ENCODE data around the gene TRIM59. TPM values are rescaled to one million over a fixed set of nuclear protein-coding genes. Genes with fewer than 3 reads are reported as not detected.

The TRIM59 gene
- total RNA-seq, 2 experiments from 2014 or later: 32.5 to 42.2 TPM

GRCh38 chr3:160393346-160394008 lies 56.1 kb downstream of the TRIM59 start:
- Mint-ChIP-seq H3K4me3 (no peak overlapping the region), H3K27me3 (no peaks in the 10 kb centered on the region), H3K36me3 (ENCODE audit: low read depth) (peaks cover 4% of the 10 kb centered on the region), H3K4me1 (peaks cover 17% of the 10 kb centered on the region), H3K9me3 (ENCODE audit: low read depth) (peaks cover 2% of the 10 kb centered on the region), H3K27ac (no peak overlapping the region)
- ChIA-PET CTCF (interaction anchor here (0.6 kb wide), 1 partner anchor 1865 kb away, joined by 3 read pairs; no protein-coding TSS in a partner anchor), POLR2A (no interaction called here)
- no peak for ATAC-seq
- no peak for DNase-seq
- intact Hi-C loops (cut with DNase I, micrococcal nuclease): no loop called here

- ChIA-PET CTCF (no interaction called here), POLR2A (no interaction called here)
- Mint-ChIP-seq H3K27ac (no peak overlapping the region), H3K4me3 (no peak overlapping the region), H3K36me3 (ENCODE audit: low read depth) (peaks cover 4% of the 10 kb centered on the region), H3K4me1 (peaks cover 11% of the 10 kb centered on the region), H3K9me3 (ENCODE audit: low read depth) (peaks cover 2% of the 10 kb centered on the region), H3K27me3 (no peaks in the 10 kb centered on the region)
- no peak for ATAC-seq
- DNase-seq: no peak
- intact Hi-C loops (cut with DNase I, micrococcal nuclease): no loop called here
These were observed 56.8 kb downstream of the TRIM59 start for GRCh38 chr3:160392798-160393197.

- no peak overlapping the region for H3K27ac Mint-ChIP-seq
- H3K9me3 Mint-ChIP-seq (ENCODE audit: low read depth): peaks cover 2% of the 10 kb centered on the region
- no peak overlapping the region for H3K4me3 Mint-ChIP-seq
- intact Hi-C loops (cut with DNase I, micrococcal nuclease): no loop called here
- ChIA-PET CTCF (interaction anchor here (0.6 to 1.3 kb wide), 2 partner anchors 23 to 531 kb away, joined by 3 read pairs; no protein-coding TSS in a partner anchor), POLR2A (interaction anchor here (0.6 kb wide), 1 partner anchor 156 kb away, joined by 3 read pairs; no protein-coding TSS in a partner anchor)
- peaks cover 4% of the 10 kb centered on the region for H3K36me3 Mint-ChIP-seq (ENCODE audit: low read depth)
- H3K4me1 Mint-ChIP-seq: peaks cover 3% of the 10 kb centered on the region
- ATAC-seq: no peak
- H3K27me3 Mint-ChIP-seq: no peaks in the 10 kb centered on the region
- no peak for DNase-seq
These were observed 58.9 kb downstream of the TRIM59 start for GRCh38 chr3:160390565-160391138.

Small RNA genes within 50 kb of the gene (microRNA-seq; reads per million reads assigned to microRNA genes)
- gene MIR15B (ENCODE audit: borderline replicate concordance) (1,716 reads per million, percentile 89 among the genes with 10 or more reads in this experiment), gene MIR16-2 (ENCODE audit: borderline replicate concordance) (826 reads per million, percentile 84 among the genes with 10 or more reads in this experiment)

Other genes starting within 250 kb of the TRIM59 start
- gene C3orf80, start 224.4 kb downstream of the TRIM59 start, total RNA-seq: under 1 TPM in 1 of 2 experiments, not detected in 1; 0.09 TPM
- gene IFT80, start 50.6 kb downstream of the TRIM59 start, total RNA-seq: 10 to 100 TPM; 15.0 to 18.1 TPM
- 100 to 1,000 TPM; 176 to 216 TPM for gene SMC4, start 50.1 kb downstream of the TRIM59 start, total RNA-seq
- gene KPNA4, start 115.8 kb upstream of the TRIM59 start, total RNA-seq: 10 to 100 TPM; 57.0 to 68.5 TPM
- gene ARL14, start 227.4 kb upstream of the TRIM59 start, total RNA-seq: not detected

Data from activated CD4-positive, alpha-beta T cell treated with anti-CD3 and anti-CD28 coated beads for 36 hours (primary cell).